D721Med (cell line): ENCODE results near the gene ATIC.
"Not testable (repeated sequence)": the region's sequence is repeated elsewhere in the genome, so short reads cannot be mapped to it uniquely, and the experiment has no call there.

Source experiments
- DNase-seq: peaks from one replicate; pipeline ENCODE4 v3.0.0; 2011; ENCODE audit warnings: low spot score; ENCODE audit not compliant: insufficient read length
- FAIRE-seq: peaks from 2 replicates; lab custom pipeline; 2011; peaks lifted over from hg19 to GRCh38; lab: Jason Lieb, UNC
- TF ChIP-seq, protein P1 (sequence below): IDR thresholded peaks from 2 replicates; pipeline ENCODE4 v1.5.1; 2012; ENCODE audit warnings: mild to moderate bottlenecking, control low read depth; ENCODE audit not compliant: insufficient read depth; ENCODE audit errors: missing control alignments

Gene ATIC

GRCh38 chr2:215358891-215359575 is 47.2 kb downstream of the ATIC start:
- DNase-seq (no peak), FAIRE-seq (no peak)
- TF ChIP-seq, protein P1, sequence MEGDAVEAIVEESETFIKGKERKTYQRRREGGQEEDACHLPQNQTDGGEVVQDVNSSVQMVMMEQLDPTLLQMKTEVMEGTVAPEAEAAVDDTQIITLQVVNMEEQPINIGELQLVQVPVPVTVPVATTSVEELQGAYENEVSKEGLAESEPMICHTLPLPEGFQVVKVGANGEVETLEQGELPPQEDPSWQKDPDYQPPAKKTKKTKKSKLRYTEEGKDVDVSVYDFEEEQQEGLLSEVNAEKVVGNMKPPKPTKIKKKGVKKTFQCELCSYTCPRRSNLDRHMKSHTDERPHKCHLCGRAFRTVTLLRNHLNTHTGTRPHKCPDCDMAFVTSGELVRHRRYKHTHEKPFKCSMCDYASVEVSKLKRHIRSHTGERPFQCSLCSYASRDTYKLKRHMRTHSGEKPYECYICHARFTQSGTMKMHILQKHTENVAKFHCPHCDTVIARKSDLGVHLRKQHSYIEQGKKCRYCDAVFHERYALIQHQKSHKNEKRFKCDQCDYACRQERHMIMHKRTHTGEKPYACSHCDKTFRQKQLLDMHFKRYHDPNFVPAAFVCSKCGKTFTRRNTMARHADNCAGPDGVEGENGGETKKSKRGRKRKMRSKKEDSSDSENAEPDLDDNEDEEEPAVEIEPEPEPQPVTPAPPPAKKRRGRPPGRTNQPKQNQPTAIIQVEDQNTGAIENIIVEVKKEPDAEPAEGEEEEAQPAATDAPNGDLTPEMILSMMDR, result no peak

GRCh38 chr2:215359576-215359922 is 47.7 kb downstream of the ATIC start:
- no peak for DNase-seq
- TF ChIP-seq, protein P1, result no peak
- no peak for FAIRE-seq

DNA sequence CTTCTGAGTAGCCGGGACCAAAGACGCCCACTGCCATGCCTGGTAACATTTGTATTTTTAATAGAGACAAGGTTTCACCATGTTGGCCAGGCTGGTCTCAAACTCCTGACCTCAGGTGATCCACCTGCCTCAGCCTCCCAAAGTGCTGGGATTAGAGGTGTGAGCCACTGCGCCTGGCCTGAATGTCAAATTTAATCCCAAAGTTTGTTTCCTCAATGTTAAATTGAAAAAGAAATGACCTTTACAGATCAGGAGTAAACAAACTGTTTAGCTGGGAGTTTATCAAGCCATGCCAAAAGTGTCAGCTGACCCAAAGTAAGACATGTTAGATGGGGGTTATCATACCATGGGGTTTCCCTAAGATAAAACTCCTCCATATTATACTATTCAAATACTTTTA is 48.2 kb downstream of the ATIC start:
- FAIRE-seq, DNase-seq: not testable (repeated sequence)

DNA sequence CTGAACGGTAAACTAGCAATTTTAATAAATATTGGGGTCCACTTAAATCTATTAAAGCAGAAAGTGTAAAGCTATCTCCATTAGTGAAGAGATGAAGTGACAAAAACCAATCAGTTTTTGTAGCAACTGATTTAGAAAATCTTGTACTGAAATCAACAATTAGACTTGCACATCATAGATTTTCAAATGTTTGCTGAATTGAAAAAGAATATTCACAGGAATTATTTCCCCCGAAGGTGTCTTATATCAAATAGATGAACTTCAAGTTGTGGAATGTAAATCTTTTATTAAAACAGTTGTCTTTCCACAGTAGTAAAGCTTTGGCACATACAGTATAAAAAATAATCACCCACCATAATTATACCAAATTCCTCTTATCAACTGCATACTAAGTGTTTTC is 48.7 kb downstream of the ATIC start:
- FAIRE-seq, result no peak
- TF ChIP-seq, protein P1, result no peak
- no peak for DNase-seq

GRCh38 chr2:215361211-215361875 is 49.5 kb downstream of the ATIC start:
- TF ChIP-seq, protein P1, result no peak
- no peak for DNase-seq
- no peak for FAIRE-seq

DNA sequence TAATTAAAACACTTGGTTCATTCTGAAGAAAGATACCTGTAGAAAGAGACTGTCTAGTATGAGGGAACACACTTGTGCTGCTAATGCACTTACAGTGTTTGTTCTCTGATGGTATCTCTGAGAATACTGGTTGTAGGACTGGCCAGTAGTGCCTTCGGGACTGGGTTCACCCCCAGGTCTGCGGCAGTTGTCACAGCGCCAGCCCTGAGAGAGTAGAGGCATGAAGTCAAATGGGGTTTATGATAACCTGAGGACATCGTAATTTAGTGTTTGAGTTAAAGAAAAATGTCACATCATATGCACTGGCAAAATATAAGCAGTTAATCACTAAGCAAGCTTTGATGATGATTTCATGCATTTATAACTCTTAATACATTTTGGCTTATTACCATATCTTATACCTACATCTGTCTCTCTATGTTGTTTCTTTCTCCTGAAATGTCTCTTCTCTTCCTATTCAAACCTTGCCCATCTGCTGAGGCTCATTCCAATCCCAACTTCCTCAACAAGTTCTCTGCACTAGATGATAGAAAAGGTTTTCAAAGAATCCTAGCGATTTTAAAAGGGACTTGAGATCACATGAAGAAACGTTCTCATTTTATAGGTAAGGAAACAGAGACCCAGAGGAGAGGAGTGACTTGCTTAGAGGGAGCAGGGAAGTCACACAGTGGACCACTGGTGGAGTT is 50.2 kb downstream of the ATIC start:
- TF ChIP-seq, protein P1, result no peak
- DNase-seq (no peak), FAIRE-seq (no peak)

GRCh38 chr2:215362562-215362904 is 50.7 kb downstream of the ATIC start:
- FAIRE-seq, result no peak
- no peak for DNase-seq
- TF ChIP-seq, protein P1, result no peak
